Hematopoietic multipotent progenitor cell treated with erythropoietin and hydrocortisone succinate and interleukin-3 and kit ligand, for 17 days (in vitro differentiated cells): ENCODE measurements around the gene ASB6.

Experiments used
- DNase-seq: peaks from one replicate; pipeline ENCODE4 v3.0.0-alpha.2; 2015; ENCODE audit warnings: low spot score

The ASB6 gene

DNA sequence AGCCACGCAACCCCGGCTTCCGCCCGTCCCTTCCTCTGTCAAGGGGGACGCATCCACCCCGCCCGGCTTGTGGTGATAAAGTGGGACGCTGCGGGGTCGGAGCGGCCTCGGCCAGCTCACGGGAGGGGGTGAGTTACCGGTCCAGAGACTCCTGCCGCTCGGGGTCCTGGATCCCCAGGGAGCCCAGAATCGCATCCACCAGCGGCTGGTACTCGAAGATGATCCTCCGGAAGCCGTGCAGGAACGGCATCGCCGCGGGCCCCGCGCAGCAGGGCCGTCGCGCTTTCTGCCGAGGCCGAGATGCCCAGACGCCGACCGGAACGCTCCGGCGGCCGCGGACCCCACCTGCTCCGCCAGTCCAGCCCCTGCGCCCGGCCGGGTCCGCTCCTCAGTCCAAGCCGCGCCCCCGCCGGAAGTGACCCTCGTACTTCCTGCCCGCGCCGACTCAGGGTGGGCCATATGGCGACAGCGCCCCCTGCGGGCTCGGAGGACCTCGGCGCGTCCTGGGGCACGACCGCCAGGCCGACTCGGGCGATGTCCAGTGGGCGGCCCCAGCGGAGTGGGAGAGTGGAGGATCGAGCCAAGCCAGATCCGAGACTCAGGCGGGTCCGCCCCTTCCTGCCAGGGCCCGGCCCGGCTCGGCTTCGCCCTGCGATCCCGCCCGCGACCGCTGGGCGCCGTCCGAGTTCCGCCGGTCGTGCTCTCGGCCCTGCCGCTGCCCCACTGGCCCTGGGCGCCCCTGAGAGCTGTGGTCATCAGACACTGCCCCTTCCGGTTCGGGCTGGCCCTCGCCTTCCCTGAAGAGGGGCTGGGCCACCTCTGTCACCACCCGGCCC is at the start of gene ASB6:
ASB6 (minus strand) TSS at position 402 of the 836 bp plus-strand sequence; CDS start at position 250, 152 bp downstream.
- peak; percentile 99 for DNase-seq

- DNase-seq, result no peak
These were observed 46.5 kb upstream of the ASB6 start for GRCh38 chr9:129688285-129689043.

DNA sequence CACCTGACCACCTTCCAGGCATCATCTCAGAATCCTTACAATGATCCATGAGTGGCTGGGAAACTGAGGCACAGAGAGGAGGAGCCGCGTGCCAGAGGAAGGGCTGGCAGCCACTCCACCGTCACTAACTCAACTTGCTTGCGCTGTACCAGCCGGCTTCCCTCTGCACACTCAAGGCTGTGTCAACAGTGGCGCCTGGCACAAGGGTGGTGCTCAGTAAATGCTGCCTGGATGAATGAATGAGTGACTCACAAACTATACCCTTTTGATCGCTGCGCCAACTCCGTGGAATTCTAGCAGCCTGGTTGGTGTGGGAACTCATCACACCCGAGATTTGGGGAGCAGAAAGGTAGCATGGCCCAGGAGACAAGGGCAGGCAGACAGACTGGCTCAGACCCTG is 45.4 kb upstream of the ASB6 start:
- DNase-seq, result no peak

DNA sequence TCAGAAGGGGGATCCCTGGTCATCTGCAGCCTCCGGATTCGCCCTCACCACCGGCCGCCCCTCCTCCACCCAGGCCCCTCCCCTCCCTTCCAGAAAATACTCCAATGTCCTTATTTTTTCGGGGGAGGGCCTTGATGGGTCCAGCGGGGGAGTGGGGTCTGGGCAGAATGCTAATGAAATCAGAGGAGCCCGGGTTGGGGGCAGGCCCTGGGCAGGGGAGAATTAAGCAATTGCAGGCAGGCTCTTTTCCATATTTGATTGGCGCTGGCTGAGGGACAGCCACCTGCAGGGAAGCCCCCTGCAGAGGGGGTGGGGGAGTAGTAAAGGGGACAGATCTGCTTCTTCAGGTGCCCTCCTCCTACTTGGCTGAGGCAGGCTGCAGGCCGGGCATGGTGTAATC is 44.8 kb upstream of the ASB6 start:
- no peak for DNase-seq

DNA sequence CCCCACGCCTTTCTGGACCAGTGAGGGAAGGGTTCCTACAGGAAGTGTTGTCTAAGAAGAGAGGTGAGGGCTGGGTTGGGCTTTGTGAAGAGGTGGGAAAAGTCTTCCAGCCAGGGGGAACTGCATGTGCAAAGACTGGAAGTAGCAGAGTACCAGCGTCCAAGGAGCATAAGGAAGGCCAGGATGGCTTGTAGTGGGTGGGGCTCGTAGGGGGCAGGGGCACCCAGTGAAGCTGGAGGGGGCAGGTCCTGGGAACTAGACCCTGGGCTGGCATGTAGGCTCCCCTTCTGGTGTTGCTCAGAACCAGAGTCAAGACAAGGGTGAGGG is 43.9 kb upstream of the ASB6 start:
- DNase-seq, result no peak

DNA sequence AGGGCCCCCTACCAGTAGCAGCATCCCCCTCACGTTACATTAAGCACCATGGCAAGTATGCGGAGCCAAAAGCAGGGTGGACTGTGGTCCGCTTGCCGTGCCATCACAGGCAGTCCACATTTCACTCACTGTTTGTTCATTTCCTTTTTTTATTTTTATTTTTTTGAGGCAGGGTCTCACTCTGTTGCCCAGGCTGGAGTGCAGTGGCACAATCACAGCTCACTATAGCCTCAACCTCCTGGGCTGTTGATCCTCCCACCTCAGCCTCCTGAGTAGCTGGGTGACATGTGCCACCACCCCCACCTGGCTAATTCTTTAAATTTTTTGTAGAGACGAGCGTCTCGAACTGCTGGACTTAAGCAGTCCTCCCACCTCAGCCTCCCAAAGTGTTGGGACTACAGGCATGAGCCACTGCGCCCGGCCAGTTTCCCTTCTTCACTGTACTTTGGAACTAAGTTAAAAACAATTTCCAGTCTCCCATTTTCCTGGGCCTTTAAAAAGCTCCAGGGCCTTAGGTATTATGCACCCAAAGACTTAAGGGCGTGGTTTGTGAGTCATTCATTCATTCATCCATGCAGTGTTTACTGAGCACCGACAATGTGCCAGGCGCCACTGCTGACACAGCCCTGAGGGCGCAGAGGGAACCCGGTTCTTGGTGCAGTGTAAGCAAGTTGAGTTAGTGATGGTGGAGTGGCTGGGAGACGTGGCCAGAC is 43.4 kb upstream of the ASB6 start:
- no peak for DNase-seq

DNA sequence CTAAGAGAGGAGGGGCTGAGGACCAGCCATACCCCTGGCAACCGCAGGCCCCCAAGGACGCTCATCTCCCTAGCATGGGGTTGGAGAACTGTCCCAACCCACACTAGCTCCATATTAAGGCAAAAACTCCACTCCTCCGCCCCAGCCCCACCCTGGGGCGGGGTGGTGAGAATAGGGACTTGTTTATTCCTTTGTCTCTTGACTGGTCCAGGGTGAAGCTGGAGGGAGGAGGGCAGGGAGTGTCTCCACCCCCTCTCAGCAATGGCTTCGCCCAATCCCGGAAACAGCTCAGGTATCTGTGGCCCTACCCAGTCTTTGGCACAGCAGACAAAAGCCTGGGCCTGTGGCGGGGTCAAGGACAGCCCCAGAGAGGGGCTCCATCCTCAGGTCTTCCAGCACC is 40.4 kb upstream of the ASB6 start:
- DNase-seq, result no peak

- DNase-seq, result no peak
These were observed 40.0 kb upstream of the ASB6 start for GRCh38 chr9:129681924-129682323.

DNA sequence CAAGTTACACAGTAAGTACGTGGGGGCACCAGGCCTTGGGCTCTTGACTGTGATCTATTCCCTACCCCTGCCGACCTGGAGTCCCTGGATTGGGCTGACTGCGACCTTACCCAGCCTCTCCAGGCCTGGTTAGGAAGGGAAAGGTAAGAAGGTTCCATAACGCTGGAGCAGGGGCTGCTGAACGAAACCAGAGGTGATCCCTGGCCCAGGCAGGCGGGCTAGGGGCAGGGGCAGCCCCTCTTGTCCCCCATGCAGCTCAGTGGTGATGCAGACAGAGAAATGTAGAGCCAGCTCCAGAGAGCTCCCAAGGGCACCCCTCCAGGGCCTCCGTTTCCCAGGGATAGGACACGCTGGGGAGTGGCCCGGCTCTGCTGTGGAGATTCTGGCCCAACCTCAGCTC is 37.6 kb upstream of the ASB6 start:
- no peak for DNase-seq

DNA sequence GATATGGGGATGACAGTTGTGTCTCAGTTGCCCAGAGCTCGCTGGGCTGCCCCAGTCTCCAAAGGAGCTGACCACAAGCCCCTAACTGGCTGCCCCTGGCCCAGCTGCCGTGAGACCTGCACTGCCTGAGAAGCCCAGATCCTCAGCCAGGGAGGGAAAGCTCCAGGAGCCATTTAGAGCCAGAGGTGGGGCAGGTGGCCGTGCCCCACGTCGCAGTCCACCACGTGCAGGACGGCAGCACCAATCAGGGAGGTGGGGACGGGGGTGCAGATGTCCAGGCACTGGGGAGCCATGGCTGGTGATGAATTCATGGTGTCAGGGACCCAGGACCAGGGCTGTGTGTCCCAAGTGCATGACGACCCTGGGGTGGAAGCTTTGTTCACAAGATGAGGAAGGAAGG is 36.9 kb upstream of the ASB6 start:
- no peak for DNase-seq

DNA sequence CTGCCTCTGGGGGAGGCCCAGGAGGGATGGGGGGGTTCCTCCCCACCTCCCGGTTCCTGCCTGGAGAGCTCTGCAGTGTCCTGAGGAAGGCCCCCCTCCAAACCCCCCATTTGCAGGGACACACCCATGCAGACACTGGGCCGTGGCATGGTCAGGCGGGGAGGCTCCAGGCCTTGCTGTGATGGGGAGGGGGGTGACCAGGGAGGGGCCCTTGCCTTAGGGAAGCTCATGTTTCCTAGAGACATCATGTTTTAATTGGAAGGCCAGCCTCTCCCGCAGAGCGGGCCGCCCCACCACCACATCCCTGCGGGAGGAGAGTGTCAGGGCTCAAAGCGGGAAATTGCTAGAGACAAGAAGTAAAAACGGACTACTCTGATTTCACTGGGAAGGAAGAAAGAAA is 35.5 kb upstream of the ASB6 start:
- DNase-seq, result no peak

DNA sequence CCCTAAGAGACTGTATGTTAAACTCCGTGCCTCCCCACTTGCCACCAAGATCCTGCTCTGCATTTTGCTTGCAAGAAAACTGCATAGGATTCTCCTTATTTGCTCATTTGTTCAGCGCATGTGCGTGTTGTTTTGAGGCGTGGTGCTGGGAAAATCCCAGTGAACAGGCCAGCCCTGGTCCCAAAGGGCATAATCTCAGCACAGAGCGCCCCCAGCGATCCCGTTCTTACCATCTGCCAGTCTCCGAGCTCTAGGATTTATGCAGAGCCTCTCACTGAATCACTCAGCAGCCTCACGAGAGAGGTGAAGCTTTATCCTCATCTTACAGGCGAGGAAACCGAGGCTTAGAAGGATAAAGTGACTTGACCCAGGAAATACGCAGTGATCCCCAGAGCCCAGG is 35.0 kb upstream of the ASB6 start:
- DNase-seq, result no peak

DNA sequence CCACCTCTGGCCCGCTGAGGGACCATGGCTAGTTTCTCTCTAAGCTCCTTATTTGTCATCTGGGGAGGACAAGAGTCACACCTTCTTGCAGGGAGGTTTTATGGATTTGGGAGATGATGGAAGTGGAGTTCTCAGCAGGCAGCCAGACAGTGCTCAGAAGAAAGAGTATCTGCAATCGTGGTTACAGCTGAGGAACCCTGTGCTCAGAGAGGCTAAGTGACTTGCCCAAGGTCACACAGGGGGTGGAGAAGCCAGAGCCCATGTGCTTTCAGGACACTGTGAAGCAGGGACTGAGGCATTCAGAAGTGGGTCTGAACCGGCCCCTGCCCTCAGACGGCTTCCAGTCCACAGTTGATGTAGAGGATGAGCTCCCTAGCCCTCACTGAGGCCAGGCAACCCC is 34.3 kb upstream of the ASB6 start:
- DNase-seq, result no peak

- DNase-seq, result no peak
These were observed 33.7 kb upstream of the ASB6 start for GRCh38 chr9:129675620-129676019.

DNA sequence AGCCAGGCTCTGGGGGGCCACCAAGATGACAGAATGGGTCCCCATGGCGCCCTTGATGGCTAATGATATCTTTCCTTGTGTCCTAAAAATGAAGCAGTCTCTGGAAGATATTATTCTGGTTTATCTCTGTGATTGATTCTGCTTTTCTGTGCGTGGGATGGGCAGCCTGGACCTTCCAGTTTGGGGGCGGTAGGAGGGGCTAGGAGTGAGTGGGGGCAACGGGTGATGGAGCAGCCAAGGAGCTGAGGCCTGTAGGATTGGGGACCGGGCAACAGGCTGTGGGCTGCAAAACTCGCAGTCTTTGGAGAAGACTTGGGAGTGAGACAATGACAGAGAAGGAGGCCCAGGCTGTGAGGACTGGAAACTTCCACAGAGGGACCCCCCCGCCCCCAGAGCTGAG is 32.3 kb upstream of the ASB6 start:
- no peak for DNase-seq

GRCh38 chr9:129673602-129674001 is 31.7 kb upstream of the ASB6 start:
- no peak for DNase-seq

GRCh38 chr9:129672702-129673101 is 30.8 kb upstream of the ASB6 start:
- DNase-seq, result no peak

- DNase-seq, result no peak
These were observed 29.6 kb upstream of the ASB6 start for GRCh38 chr9:129671519-129671918.

DNA sequence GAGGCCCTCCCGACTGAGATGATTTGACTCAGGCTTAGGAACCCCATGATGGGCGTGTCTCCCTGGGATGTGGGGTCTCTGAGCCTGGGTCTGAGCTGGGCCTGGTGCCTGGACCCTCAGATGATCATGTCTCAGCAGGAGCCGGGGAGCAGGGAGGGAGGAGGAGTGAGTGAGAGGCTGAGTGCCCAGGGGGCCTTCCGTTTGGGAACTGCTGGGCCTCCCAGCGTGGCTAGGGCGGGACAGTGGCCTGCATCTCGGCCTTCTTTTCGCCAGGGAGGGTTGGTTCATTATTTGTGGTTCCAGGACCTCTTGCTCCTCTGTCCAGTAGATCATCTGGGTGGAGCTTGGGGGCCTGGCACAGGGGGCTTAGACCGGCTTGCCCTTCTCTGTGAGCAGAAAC is 29.1 kb upstream of the ASB6 start:
- DNase-seq, result no peak

GRCh38 chr9:129669946-129670345 is 28.0 kb upstream of the ASB6 start:
- DNase-seq, result no peak

DNA sequence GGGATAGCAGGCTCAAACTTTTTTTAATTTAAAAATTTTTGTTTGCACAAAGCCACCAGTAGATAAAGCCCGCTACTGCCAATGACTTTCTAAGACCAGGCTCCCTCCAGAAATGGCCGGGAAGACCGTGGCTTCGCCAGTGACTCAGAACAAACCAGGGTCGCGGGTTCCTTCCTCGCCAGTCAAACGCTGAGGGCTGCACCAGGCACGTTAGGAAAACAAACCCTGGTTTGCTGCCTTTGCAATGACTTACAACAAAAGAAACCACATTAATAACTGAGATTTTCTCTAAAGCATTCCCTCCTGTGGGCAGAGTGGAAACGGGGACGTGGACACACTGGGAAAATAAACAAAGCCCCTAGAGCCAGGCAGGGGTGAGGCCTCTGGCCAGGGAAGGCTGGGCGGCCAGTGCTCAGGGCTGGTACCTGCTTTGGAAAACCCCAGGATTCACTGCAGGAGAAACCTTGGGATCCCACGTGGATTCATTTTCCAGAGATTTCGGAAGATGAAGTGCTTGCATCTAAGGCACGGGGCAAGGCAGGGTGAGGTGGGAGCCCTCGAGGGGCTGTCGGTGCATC is 27.3 kb upstream of the ASB6 start:
- DNase-seq, result no peak

GRCh38 chr9:129667850-129668249 is 25.9 kb upstream of the ASB6 start:
- DNase-seq, result no peak

GRCh38 chr9:129667378-129667777 is 25.4 kb upstream of the ASB6 start:
- no peak for DNase-seq
